Heart left ventricle (tissue), 13 donors: Measurements from ENCODE around the gene PDE11A.

Source experiments
- CTCF ChIP-seq, 12 donors: fragments of 200-600 bp; sonication (generic) in 4 of 12; IDR thresholded peaks; one replicate each; pipeline versions ENCODE4 v1.5.0 to v1.8.0; 2018 to 2022; ENCODE audit warnings: antibody characterized with exemption in 12 of 12, mild to moderate bottlenecking in 5 of 12
- POLR2A ChIP-seq, 2 donors: fragments of 450-650 bp; IDR thresholded peaks; one replicate each; pipeline ENCODE4 v1.6.1; 2017; ENCODE audit warnings: antibody characterized with exemption in 2 of 2, mild to moderate bottlenecking in 2 of 2, moderate library complexity in 2 of 2
- donor health status: ischemic (EF 13 %, LVEDD 7.1; RV severe dilation, severe dysfunction).
- donor health status: DM: no; HTN: yes; CAD: no.
- donor health status: DM: no; HTN: no; CAD: no.
- donor health status: ischemic (EF 25% LVEDD 6.9; RV normal size, moderate dysfunction).
- donor health status: ischemic (EF 25% LVEDD 5.7; RV mildly dilated, moderate dysfunction).
- donor health status: ischemic (EF 35%, LVEDD 5.7; RV mildly dilated, moderate dysfunction).
- donor health status: nonischemic (EF 11% LVEDD 7.7; RV severe dilation, severe dysfunction).
- donor health status: DM: yes; HTN: yes; CAD: no.
- donor health status: PGD.
- donor health status: ischemic (EF 29% LVEDD 5.4; RV normal size, mild dysfunction).
- donor health status: nonischemic (EF 23%, LVEDD 6.1; RV moderate dilation, normal function).

- TF ChIP-seq POLR2A (IDR thresholded peaks at IDR 0.05) (no peak), CTCF (IDR thresholded peaks at IDR 0.05) (no peak)
These were observed 392.7 kb downstream of the PDE11A start for GRCh38 chr2:177679611-177680605.
